ENCODE results near the gene KRTAP5-9. TPM values are rescaled to one million over a fixed set of nuclear protein-coding genes. Genes with fewer than 3 reads are reported as not detected.

The KRTAP5-9 gene
- not detected in 5 replicates for total RNA-seq (2022; extraction: Qiagen RNA extraction)

GRCh38 chr11:71548120-71548519, at the start of gene KRTAP5-9:
KRTAP5-9 (plus strand) TSS chr11:71548420; CDS start chr11:71548658, 238 bp downstream.

GRCh38 chr11:71526796-71527575, 21.2 kb upstream of the KRTAP5-9 start, which contains the start of gene KRTAP5-7:
KRTAP5-7 (plus strand) TSS chr11:71527267; CDS start chr11:71527301, 34 bp downstream.

GRCh38 chr11:71537977-71538665, 10.1 kb upstream of the KRTAP5-9 start, which contains the start of gene KRTAP5-8:
KRTAP5-8 (plus strand) TSS chr11:71538025; CDS start chr11:71538056, 31 bp downstream.

GRCh38 chr11:71565263-71565662, 17.0 kb downstream of the KRTAP5-9 start, which contains the start of gene KRTAP5-10:
KRTAP5-10 (plus strand) TSS chr11:71565563; CDS start chr11:71565588, 25 bp downstream.

GRCh38 chr11:71582309-71582895, 34.2 kb downstream of the KRTAP5-9 start, which contains the start of gene KRTAP5-11:
KRTAP5-11 (minus strand) TSS chr11:71582875; CDS start chr11:71582837, 38 bp downstream.

Other genes with a start within 250 kb of the KRTAP5-9 start
- gene DHCR7, start 100.0 kb upstream of the KRTAP5-9 start, total RNA-seq (2022; extraction: Qiagen RNA extraction): 43.8 to 52.9 TPM (median 48.2 TPM) in 5 replicates
- 40.2 to 48.5 TPM (median 44.0 TPM) in 5 replicates for gene NADSYN1, start 95.2 kb upstream of the KRTAP5-9 start, total RNA-seq (2022; extraction: Qiagen RNA extraction)
- gene KRTAP5-7, start 21.2 kb upstream of the KRTAP5-9 start, total RNA-seq (2022; extraction: Qiagen RNA extraction): not detected in 5 replicates
- gene KRTAP5-8, start 10.4 kb upstream of the KRTAP5-9 start, total RNA-seq (2022; extraction: Qiagen RNA extraction): not detected in 5 replicates
- not detected in 5 replicates for gene KRTAP5-10, start 17.1 kb downstream of the KRTAP5-9 start, total RNA-seq (2022; extraction: Qiagen RNA extraction)
- gene KRTAP5-11, start 34.5 kb downstream of the KRTAP5-9 start, total RNA-seq (2022; extraction: Qiagen RNA extraction): not detected in 5 replicates